Measurements from ENCODE around the gene INAFM1.
"Not testable (repeated sequence)": the region's sequence is repeated elsewhere in the genome, so short reads cannot be mapped to it uniquely, and the experiment has no call there.

Gene INAFM1

GRCh38 chr19:47270408-47270807 lies 4.3 kb upstream of the INAFM1 start:
- no peak overlapping the region; a peak in 2 of 22 replicates for H3K27ac ChIP-seq
- no peak overlapping the region for H3K4me2 ChIP-seq
- H3K9me3 ChIP-seq (replicated peaks in 1 of 11), result no peaks in the 10 kb centered on the region
- TF ChIP-seq Cebpa-rat (IDR thresholded peaks at IDR 0.05), result no peak
- H4K20me1 ChIP-seq, result peaks cover 5 to 28% (median 9%) of the 10 kb centered on the region in 11 experiments; a peak in 17 of 22 replicates
- peaks cover 15 to 29% (median 22%) of the 10 kb centered on the region in 10 experiments for H3K4me1 ChIP-seq
- peaks cover 3 to 6% (median 6%) of the 10 kb centered on the region in 11 experiments; a peak in 18 of 22 replicates for H3K27me3 ChIP-seq
- H3K4me3 ChIP-seq, result no peak overlapping the region
- H3K36me3 ChIP-seq, result peaks cover 47 to 66% (median 56%) of the 10 kb centered on the region in 11 experiments
- H3K9ac ChIP-seq, result no peak overlapping the region; a peak in 1 of 22 replicates

- H3K4me2 ChIP-seq, result peak overlapping the region in 8 of 11 experiments; percentile 21 to 99 (median 92); a peak in 9 of 22 replicates
- H3K27ac ChIP-seq, result peak overlapping the region in 1 of 11 experiments; percentile 26; a peak in 1 of 22 replicates
- H3K27me3 ChIP-seq, result peaks cover 7 to 16% (median 14%) of the 10 kb centered on the region in 11 experiments; a peak in 18 of 22 replicates
- no peaks in the 10 kb centered on the region for H3K9me3 ChIP-seq (replicated peaks in 1 of 11)
- no peak overlapping the region for H3K4me3 ChIP-seq
- H3K9ac ChIP-seq, result no peak overlapping the region; a peak in 1 of 22 replicates
- no peak for TF ChIP-seq Cebpa-rat (IDR thresholded peaks at IDR 0.05)
- H3K36me3 ChIP-seq, result peaks cover 34 to 50% (median 43%) of the 10 kb centered on the region in 11 experiments
- H3K4me1 ChIP-seq, result peaks cover 25 to 44% (median 37%) of the 10 kb centered on the region in 10 experiments
- peaks cover 13 to 39% (median 18%) of the 10 kb centered on the region in 11 experiments; a peak in 19 of 22 replicates for H4K20me1 ChIP-seq
Measured at GRCh38 chr19:47271949-47272348, 2.7 kb upstream of the INAFM1 start.

GRCh38 chr19:47272448-47273312 lies 2.0 kb upstream of the INAFM1 start:
- peak overlapping the region; percentile 92 to 99 (median 98) for H3K4me2 ChIP-seq
- H3K36me3 ChIP-seq, result peaks cover 27 to 43% (median 37%) of the 10 kb centered on the region in 11 experiments
- peak overlapping the region; percentile 80 to 97 (median 91); a peak in 21 of 22 replicates for H3K27ac ChIP-seq
- peaks cover 13 to 39% (median 18%) of the 10 kb centered on the region in 11 experiments; a peak in 20 of 22 replicates for H4K20me1 ChIP-seq
- peaks cover 31 to 51% (median 44%) of the 10 kb centered on the region in 10 experiments for H3K4me1 ChIP-seq
- H3K9ac ChIP-seq, result peak overlapping the region; percentile 83 to 93 (median 88)
- no peaks in the 10 kb centered on the region for H3K9me3 ChIP-seq (replicated peaks in 1 of 11)
- H3K27me3 ChIP-seq, result peaks cover 7 to 16% (median 14%) of the 10 kb centered on the region in 11 experiments; a peak in 18 of 22 replicates
- TF ChIP-seq Cebpa-rat (IDR thresholded peaks at IDR 0.05), result no peak
- H3K4me3 ChIP-seq, result peak overlapping the region; percentile 65 to 83 (median 70)

- H4K20me1 ChIP-seq, result peaks cover 13 to 35% (median 18%) of the 10 kb centered on the region in 11 experiments; a peak in 20 of 22 replicates
- no peaks in the 10 kb centered on the region for H3K9me3 ChIP-seq (replicated peaks in 1 of 11)
- peaks cover 22 to 35% (median 30%) of the 10 kb centered on the region in 11 experiments for H3K36me3 ChIP-seq
- peak overlapping the region; percentile 65 to 83 (median 70) for H3K4me3 ChIP-seq
- peak overlapping the region; percentile 92 to 99 (median 98) for H3K4me2 ChIP-seq
- peaks cover 36 to 59% (median 51%) of the 10 kb centered on the region in 10 experiments for H3K4me1 ChIP-seq
- H3K27ac ChIP-seq, result peak overlapping the region; percentile 80 to 97 (median 91)
- peaks cover 7 to 16% (median 14%) of the 10 kb centered on the region in 11 experiments; a peak in 18 of 22 replicates for H3K27me3 ChIP-seq
- TF ChIP-seq Cebpa-rat (IDR thresholded peaks at IDR 0.05), result no peak
- peak overlapping the region; percentile 83 to 93 (median 88) for H3K9ac ChIP-seq
Measured at GRCh38 chr19:47273313-47274070, 1.2 kb upstream of the INAFM1 start.

- peaks cover 36 to 73% (median 65%) of the 10 kb centered on the region in 10 experiments for H3K4me1 ChIP-seq
- H3K9me3 ChIP-seq (replicated peaks in 1 of 11), result no peaks in the 10 kb centered on the region
- peaks cover 14 to 20% (median 18%) of the 10 kb centered on the region in 11 experiments for H3K36me3 ChIP-seq
- peak overlapping the region; percentile 87 to 100 (median 99) for H3K4me2 ChIP-seq
- peaks cover 13 to 33% (median 17%) of the 10 kb centered on the region in 11 experiments; a peak in 20 of 22 replicates for H4K20me1 ChIP-seq
- H3K27me3 ChIP-seq, result peaks cover 7 to 16% (median 14%) of the 10 kb centered on the region in 11 experiments; a peak in 18 of 22 replicates
- peak overlapping the region; percentile 72 to 87 (median 82) for H3K9ac ChIP-seq
- H3K4me3 ChIP-seq, result peak overlapping the region; percentile 57 to 78 (median 68)
- TF ChIP-seq Cebpa-rat (IDR thresholded peaks at IDR 0.05), result no peak
- H3K27ac ChIP-seq, result peak overlapping the region in 10 of 11 experiments; percentile 51 to 86 (median 78); a peak in 20 of 22 replicates
Measured at GRCh38 chr19:47274891-47275761, 441 bp downstream of the INAFM1 start.

GRCh38 chr19:47275791-47276461 lies 1.2 kb downstream of the INAFM1 start:
- no peak for TF ChIP-seq Cebpa-rat (IDR thresholded peaks at IDR 0.05)
- peak overlapping the region in 2 of 11 experiments; percentile 80 to 84; a peak in 4 of 22 replicates for H3K27ac ChIP-seq
- H3K4me1 ChIP-seq, result peaks cover 36 to 80% (median 73%) of the 10 kb centered on the region in 10 experiments
- H3K9ac ChIP-seq, result peak overlapping the region; percentile 72 to 87 (median 82); a peak in 19 of 22 replicates
- H3K36me3 ChIP-seq, result peaks cover 6 to 12% (median 10%) of the 10 kb centered on the region in 11 experiments; a peak in 21 of 22 replicates
- H4K20me1 ChIP-seq, result peaks cover 13 to 25% (median 17%) of the 10 kb centered on the region in 11 experiments; a peak in 19 of 22 replicates
- peaks cover 7 to 16% (median 14%) of the 10 kb centered on the region in 11 experiments; a peak in 18 of 22 replicates for H3K27me3 ChIP-seq
- no peaks in the 10 kb centered on the region for H3K9me3 ChIP-seq (replicated peaks in 1 of 11)
- H3K4me3 ChIP-seq, result peak overlapping the region in 8 of 10 experiments; percentile 57 to 78 (median 69); a peak in 11 of 20 replicates
- H3K4me2 ChIP-seq, result peak overlapping the region; percentile 87 to 100 (median 99)

GRCh38 chr19:47276513-47276912 lies 1.8 kb downstream of the INAFM1 start:
- 0 out of 22 replicates have a peak overlapping the region, but pooled peaks of 2 of the 11 experiments have one; percentile 1 to 59 for H3K27ac ChIP-seq
- peaks cover 7 to 16% (median 14%) of the 10 kb centered on the region in 11 experiments; a peak in 18 of 22 replicates for H3K27me3 ChIP-seq
- H4K20me1 ChIP-seq, result peaks cover 13 to 22% (median 17%) of the 10 kb centered on the region in 11 experiments; a peak in 19 of 22 replicates
- H3K9me3 ChIP-seq (replicated peaks in 1 of 11); H3K4me3 ChIP-seq; H3K36me3 ChIP-seq: not testable (repeated sequence)
- peak overlapping the region; percentile 87 to 100 (median 99); a peak in 21 of 22 replicates for H3K4me2 ChIP-seq
- peaks cover 36 to 84% (median 77%) of the 10 kb centered on the region in 10 experiments for H3K4me1 ChIP-seq
- peak overlapping the region in 2 of 11 experiments; percentile 32 to 82; a peak in 1 of 22 replicates for H3K9ac ChIP-seq
